IMR-90 (cell line): ENCODE measurements around the gene SEMA4D.

Experiments used
- BHLHE40 ChIP-seq: fragments of 150-350 bp; IDR thresholded peaks from 2 replicates; pipeline ENCODE4 v1.6.1; 2016; ENCODE audit warnings: mild to moderate bottlenecking, low read depth, low read length
- CEBPB ChIP-seq: IDR thresholded peaks from 2 replicates; pipeline ENCODE4 v1.6.1; 2012; ENCODE audit warnings: low read depth, low read length, improper control_type of control experiment
- CTCF ChIP-seq: conservative IDR thresholded peaks from 2 replicates; pipeline ENCODE4 v1.5.1; 2012; ENCODE audit warnings: mild to moderate bottlenecking, low read depth, low read length, improper control_type of control experiment
- FOS ChIP-seq: fragments of 150-350 bp; IDR thresholded peaks from 2 replicates; pipeline ENCODE4 v1.6.1; 2016; ENCODE audit warnings: low read depth, low read length
- MAFK ChIP-seq: IDR thresholded peaks from 2 replicates; pipeline ENCODE4 v1.6.1; 2012; ENCODE audit warnings: low read depth, low read length, improper control_type of control experiment
- MXI1 ChIP-seq: IDR thresholded peaks from 2 replicates; pipeline ENCODE4 v1.6.1; 2012; ENCODE audit warnings: low read depth, mild to moderate bottlenecking, low read length, moderate library complexity, borderline replicate concordance
- NFE2L2 ChIP-seq: fragments of 150-350 bp; IDR thresholded peaks from 2 replicates; pipeline ENCODE4 v1.6.1; 2016; ENCODE audit warnings: low read depth, mild to moderate bottlenecking, low read length
- POLR2A ChIP-seq: IDR thresholded peaks from 2 replicates; pipeline ENCODE4 v1.6.1; 2012; ENCODE audit warnings: mild to moderate bottlenecking, low read depth, low read length
- RAD21 ChIP-seq: IDR thresholded peaks from 2 replicates; pipeline ENCODE4 v1.6.1; 2012; ENCODE audit warnings: low read length, improper control_type of control experiment
- RFX5 ChIP-seq: IDR thresholded peaks from 2 replicates; pipeline ENCODE4 v1.8.0; 2012; ENCODE audit warnings: low read depth, mild to moderate bottlenecking, low read length, moderate library complexity
- USF2 ChIP-seq: fragments of 150-350 bp; IDR thresholded peaks from 2 replicates; pipeline ENCODE4 v1.6.1; 2017; ENCODE audit warnings: mild to moderate bottlenecking, antibody characterized with exemption, low read length, low read depth
- TF ChIP-seq, protein P1 (sequence below): fragments of 150-350 bp; IDR thresholded peaks from 2 replicates; pipeline ENCODE4 v1.6.1; 2016; ENCODE audit warnings: low read depth, mild to moderate bottlenecking, low read length, moderate library complexity, borderline replicate concordance

DNA sequence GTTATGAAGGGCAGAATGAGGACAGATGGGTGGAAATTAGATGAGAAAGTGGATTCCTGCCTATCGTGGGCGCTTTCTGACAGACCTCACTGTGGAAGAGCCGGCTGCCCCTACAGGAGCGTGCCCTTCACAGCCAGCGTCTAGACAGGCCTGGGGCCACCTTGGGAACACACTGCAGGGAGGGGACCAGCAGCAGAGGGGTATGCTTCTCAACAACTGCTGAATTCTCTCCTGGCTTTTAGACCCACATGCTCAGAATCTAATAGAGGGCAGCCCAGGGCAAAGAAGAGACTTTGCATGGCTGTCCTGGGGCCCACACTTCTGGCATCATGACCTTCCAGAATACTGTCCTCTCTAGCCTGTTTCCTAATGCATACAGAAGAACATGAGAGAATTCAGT, 2.1 kb upstream of the SEMA4D start:
- TF ChIP-seq CTCF (no peak), RAD21 (no peak), MAFK (no peak), BHLHE40 (no peak), POLR2A (no peak), RFX5 (no peak), MXI1 (no peak), USF2 (no peak), NFE2L2 (no peak), FOS (no peak), CEBPB (no peak)
- TF ChIP-seq, protein P1, sequence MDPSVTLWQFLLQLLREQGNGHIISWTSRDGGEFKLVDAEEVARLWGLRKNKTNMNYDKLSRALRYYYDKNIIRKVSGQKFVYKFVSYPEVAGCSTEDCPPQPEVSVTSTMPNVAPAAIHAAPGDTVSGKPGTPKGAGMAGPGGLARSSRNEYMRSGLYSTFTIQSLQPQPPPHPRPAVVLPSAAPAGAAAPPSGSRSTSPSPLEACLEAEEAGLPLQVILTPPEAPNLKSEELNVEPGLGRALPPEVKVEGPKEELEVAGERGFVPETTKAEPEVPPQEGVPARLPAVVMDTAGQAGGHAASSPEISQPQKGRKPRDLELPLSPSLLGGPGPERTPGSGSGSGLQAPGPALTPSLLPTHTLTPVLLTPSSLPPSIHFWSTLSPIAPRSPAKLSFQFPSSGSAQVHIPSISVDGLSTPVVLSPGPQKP: no peak
